Femur (tissue), 1 donor: ENCODE data around the gene TCERG1L.

Experiments
- DNase-seq: peaks from one replicate; pipeline ENCODE4 v3.0.0-alpha.2; 2017

The TCERG1L gene

DNA sequence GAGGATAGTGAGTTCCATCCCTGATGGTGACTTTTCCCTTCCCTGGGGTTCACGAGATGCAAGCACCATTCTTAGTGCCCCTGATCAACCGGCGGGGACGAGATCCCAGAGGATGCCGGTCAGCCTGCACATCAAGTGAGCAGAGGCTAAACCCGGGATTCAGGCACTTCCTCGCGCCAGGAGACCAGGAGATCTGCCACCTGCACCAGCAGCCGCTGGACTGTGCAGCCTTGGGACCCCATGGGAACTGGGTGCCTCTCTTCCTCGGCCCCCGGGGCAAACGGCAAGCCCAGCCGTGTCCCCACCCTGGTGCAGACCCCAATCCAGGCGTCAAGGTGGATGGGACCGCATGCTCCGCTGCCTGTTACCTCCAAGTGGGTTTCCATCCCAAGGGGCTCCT, 88.5 kb downstream of the TCERG1L start:
- no peak for DNase-seq

DNA sequence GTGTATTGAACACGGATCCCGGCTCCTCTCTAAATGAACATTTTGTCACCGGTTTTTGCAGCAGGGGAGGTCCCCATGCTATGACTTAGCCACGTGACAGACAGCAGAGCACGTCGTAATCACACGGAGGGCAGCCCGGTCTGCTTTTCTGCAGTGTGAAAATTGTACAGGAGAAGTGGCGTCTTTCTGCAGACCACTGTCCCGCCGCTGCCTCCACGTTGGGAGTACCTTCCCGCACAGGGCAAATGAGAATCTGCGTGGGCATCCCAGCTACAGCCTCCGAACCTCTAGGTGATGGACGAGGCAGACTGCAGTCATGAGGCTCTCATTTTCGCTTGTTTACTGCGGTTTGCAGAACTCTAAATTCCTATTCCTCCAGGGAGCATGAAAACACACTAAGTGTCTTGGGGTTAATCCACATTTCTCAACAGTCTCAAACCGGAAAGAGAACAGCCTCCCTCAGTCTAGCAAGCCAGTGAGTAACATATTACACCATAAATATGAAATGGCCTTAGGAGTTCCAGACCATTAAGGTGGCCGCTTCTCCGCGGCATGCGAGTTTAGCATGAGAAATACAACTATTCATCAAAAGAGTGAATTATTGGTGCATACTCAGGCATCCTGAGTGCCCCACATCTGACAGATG, 89.8 kb downstream of the TCERG1L start:
- no peak for DNase-seq

DNA sequence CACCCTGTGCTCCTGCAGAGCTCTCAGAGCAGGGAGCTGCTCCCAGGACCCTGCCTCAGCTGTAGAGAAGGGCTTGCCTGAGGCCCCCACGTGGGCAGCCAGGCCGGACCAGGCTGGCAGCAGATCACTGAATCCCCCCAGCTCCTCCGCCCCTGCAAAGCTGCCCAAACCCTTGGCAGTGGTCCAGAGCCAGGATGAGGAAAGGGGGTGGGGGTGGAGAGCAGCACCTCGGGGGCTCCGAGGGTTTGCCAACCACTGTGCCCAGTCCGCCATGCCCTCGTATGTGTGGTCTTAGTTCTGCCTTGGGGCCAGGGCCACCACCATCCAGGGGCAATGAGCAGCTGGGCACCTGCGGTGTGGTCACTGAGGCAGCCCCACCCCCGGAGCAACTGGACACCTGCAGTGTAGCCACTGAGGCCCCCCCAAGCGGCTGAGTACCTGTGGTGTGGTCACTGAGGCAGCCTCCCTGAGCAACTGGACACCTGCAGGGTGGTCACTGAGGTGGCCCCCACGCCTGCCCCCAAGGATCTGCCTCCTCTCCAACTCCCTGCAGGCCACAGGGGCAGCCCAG, 90.8 kb downstream of the TCERG1L start:
- DNase-seq: no peak

DNA sequence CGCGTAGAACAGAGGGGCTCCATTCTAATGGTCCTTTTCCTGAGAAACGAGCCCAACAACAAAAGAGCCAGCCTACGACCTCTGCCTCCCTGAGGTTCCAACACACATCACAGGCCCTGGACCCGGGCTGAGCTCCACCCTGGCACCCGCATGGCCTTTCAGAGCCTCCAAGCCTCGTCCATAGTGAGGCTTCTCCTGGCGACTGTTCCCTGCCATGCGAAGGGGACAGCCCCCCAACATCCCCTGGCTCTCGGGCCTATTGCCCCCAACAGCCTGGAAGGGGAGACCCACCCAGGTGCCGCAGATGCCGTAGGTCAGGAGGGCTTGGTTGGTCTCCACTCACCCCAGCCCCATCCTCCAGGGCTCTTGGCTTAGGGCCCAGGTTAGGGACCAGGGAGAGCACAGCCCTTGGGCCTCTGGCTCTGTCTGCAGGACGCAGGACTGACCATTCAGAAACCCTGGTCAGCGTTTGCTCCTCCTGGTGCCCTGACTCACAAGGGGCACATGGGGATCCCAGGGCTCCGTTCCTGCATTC, 91.5 kb downstream of the TCERG1L start:
- DNase-seq: no peak

DNA sequence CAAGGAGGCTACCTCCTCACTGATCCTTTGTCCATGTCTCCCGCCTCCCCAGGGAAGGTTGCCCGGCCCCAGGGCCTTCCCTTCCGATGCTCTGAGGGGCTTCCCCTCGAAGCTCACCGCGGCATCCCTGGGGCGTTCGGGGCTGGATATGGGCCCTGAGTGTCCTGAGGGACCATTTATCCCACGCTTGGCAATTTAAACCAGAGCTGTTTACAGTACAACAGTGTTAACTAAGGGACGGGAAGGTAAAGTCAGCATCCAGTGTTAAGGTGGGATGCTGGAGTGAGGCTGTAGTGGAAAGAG, 92.0 kb downstream of the TCERG1L start:
- no peak for DNase-seq

DNA sequence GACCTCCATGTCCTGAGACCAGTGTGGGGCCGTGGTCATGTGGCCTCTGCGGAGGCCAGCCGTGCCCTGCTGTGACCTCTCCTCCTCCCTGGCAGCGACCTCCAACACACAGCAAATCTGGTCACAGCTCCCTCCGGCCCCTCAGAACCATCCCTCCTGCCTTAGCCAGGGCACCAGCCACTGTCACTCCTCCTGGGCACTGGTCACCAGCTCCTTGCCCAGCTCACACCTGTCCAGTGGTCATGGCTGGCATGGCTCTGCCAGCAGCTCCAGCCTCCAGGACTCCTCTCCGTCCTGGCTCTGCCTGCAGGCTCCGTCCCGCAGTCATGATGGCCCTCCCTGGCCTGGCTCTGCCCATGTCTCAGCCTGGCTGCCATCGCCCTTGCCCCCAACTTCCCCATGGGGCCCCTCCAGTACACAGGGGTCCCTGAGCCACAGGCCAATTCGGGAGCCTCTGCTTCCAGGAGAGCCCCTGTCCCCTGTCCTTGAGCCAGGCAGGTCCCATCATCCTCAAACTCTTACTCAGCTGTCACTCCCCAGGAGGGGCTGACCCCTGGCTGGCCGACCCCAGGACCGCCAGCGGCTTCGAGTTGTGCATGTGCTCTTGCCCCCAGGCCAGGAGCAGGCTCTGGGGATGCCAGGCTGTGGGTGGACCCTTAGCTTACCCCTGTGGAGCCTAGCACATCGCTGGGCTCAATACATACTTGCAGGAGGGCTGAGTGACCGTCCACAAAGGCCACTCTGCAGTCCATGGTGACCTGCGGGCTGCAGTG, 92.5 kb downstream of the TCERG1L start:
- no peak for DNase-seq

DNA sequence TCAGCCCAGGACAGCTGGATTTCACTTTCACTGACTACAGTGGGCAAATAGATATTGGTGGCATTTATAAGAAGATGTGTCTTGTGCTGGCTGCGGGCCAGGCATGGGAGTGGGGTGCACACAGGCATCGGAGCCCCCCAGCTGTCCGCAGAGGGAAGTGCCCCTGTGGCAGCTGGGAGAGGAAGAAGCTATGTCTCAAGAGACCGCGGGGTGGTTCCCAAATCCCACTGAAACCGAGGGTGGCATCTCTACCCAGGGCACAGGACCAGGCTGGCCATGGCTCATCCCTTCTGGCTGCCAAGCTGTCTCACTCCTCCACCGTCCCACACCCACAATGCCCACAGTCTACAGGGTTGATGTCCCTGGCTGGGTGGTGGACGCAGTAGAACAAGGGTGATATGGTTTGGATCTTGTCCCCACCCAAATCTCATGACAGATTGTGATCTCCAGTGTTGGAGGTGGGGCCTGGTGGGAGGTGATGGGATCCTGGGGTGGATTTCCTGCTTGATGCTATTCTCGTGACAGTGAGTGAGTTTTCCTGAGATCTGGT, 94.8 kb downstream of the TCERG1L start:
- DNase-seq: no peak

DNA sequence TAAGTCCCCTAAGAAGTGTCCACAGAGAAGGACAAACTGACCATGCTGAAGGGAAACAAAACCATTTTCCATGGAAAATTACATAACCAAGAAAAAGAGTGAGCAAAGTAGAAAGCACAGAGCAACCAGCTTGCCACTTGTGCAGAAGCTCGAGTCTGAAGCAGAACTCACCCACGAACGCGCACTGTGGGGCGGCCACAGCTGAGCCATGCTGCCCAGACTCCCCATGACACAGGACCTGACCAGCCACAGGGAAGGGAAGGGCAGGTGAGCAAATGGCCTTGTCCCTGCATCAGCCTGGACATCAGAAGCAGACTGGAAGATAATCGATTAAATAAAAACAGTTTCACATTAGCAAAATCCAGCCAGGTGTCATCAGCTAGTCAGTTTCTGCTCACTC, 95.7 kb downstream of the TCERG1L start:
- no peak for DNase-seq

DNA sequence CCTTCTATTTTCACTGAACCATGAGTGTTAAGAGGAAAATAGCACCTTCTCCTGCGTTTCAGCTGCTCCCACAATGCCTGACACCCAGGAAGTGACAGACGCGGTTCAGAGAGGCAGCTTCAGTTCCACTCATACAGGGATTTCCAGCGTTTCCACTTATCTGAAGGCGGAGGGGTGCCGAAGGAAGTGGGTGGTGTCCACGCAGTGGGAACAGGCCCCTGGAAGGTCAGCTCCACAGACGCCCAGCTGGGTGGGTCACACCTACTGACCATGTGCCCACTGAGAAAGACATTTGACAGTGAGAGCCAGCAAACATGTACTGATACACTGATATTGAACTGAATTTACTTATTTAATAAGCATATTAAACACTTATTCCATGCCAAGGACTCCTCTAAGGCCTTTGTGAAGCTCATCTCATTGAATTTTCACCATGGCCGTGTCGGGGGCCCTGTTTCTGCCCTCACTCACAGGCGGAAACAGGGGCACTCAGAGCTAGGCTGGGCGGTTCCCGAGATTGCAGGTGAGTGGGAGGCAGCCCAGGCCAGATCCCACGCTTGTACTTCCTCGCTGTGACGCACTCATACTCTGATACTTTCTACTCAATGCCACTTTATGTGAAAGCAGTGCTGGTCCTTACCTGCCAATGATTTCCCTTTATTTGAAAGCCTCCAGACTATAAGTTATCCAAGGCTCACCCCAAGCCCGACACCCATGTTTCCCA, 96.8 kb downstream of the TCERG1L start:
- DNase-seq: no peak

DNA sequence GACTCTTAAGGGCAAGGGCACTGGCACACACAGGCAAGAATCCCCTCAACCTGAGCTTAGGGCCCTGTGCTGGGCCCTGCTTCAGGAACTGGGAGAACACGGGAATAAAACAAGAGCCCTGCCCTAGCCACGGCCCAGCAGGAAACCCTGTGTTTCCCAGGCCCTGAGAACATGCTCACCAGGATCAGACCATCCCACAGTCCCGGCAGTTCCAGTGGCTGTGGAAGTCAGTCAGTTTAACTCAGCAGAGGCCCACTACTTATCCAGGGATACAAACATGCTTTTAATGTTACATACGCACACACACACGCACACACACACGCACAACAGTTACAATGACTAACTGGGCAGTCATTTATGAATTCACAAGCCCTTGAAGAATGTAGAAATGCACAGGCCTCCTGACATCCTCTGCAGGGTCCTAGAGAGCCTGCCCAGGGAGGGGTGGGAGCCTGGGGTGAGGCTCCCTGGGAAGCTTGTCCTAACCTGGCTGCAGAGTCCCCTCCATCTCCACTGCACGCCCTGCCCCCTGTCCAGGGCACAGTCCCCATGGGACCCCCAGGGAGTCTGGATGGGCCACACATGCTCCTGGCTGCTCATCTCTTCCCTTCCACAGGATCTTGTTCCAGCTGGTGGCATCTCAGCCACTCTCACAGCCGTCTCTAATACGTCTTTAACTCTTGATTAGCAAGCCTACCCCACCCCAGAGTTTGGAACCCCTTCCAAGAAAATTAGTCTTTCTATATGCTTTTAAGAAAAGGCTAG, 97.6 kb downstream of the TCERG1L start:
- no peak for DNase-seq

DNA sequence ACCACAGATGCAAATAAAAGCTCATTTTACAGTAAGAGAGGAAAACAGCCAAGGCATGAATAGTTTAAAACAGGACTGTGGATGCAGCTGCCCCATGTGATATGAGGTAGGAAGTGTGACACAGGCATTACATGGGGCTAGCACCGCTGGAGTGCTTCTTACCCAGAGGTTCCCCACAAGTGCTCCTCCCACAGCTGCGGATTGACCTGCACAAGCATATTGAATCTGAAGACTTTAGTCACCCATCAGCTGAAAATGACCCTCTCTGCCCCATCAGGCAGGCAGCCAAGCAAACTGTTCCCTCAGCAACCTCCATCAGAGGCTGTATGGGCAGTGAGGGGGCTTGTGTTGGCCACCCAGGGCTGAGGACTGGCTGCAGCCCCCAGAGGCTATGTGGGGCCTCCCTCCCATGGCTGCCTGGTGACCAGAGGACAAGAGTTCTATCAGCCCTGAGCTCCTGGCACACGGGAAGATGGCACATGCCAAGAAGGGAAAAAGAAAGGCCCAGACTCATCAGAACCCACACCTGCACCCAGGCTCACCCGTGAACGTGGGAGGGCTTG, 98.7 kb downstream of the TCERG1L start:
- DNase-seq: no peak

DNA sequence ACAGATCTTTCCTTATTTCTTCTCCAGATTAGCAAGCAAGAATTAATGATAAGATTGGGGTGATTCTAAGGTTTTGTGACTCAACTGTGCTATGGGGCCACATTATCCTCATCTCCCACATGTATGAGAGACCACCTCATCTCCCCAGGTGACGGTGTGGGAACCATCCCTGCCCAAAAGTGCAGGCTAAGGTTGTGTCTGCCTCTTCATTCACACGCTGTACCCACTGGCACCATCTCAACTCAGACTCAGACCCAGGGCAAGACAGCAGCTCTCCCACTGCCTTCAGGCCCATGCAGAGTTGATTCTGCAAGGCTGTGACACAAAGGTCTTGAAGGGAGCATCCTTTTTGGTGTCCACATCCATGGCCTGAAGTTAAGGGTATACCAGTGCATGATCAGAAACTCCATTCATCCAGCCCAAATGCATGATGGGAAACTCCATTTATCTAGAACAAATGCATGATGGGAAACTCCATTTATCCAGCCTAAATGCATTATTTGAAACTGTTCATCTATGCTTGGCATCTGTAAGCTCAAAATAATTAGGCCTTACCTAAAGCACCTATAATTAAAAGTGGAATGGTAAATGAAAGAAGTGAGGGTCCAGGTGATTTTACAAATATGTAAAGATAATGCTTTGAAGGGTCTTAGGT, 99.4 kb downstream of the TCERG1L start:
- DNase-seq: no peak

DNA sequence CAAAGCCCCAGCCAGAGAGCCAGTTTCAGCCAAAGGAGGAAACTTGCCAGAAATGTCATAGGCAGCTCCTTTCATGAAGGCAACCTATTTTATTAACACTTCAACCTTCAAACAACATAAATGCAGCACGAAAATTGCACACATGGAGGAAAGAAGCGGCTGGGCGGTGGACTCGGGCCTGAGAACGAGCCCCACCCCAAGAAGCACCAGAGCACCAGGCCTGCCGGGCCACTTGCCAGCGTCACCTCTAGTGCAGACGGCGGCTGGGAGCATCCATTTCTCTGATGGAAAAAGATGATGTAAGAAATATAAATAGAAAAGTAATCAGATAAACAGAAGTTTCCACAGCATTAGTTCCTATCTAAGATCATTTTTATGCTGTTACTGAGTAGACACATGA, 100.0 kb downstream of the TCERG1L start:
- DNase-seq: no peak

DNA sequence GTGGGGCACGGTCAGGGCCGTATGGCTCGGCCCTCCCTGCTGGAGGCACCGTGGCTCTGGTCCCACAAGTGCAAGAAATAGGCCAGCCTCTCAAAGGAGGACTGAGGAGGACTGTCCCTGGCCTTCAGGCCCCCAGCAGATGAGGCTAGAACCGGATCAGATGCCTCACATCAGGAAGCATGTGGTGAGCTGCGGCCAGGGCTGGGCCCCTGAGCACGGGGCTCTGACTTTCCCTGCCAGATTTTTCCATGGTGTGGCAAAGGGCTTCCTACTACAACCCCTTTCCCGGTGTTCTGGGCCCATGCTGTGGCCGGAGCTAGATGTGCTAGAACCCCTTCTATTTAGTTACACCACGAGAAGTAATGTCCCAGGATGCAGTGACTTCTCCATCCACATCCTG, 100.4 kb downstream of the TCERG1L start:
- no peak for DNase-seq

DNA sequence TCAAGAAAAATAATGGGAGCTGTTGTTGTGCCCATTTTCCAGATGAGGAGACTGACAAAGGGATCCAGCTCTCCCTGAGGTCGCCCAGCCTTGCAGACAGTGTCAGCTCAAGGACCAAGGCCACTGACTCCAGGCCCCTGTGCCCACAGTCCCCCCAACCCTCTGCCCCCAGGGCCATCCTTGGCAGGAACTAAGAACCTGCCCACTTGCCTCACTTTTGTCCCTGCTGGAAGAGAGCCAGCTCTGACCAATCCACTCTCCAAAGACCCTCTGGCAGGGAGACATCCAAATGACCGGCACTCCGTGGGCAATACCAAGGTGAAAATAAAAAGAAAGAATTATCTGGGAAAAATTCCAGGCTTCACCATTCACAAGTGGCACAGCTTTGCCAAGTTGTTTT, 101.3 kb downstream of the TCERG1L start:
- no peak for DNase-seq

DNA sequence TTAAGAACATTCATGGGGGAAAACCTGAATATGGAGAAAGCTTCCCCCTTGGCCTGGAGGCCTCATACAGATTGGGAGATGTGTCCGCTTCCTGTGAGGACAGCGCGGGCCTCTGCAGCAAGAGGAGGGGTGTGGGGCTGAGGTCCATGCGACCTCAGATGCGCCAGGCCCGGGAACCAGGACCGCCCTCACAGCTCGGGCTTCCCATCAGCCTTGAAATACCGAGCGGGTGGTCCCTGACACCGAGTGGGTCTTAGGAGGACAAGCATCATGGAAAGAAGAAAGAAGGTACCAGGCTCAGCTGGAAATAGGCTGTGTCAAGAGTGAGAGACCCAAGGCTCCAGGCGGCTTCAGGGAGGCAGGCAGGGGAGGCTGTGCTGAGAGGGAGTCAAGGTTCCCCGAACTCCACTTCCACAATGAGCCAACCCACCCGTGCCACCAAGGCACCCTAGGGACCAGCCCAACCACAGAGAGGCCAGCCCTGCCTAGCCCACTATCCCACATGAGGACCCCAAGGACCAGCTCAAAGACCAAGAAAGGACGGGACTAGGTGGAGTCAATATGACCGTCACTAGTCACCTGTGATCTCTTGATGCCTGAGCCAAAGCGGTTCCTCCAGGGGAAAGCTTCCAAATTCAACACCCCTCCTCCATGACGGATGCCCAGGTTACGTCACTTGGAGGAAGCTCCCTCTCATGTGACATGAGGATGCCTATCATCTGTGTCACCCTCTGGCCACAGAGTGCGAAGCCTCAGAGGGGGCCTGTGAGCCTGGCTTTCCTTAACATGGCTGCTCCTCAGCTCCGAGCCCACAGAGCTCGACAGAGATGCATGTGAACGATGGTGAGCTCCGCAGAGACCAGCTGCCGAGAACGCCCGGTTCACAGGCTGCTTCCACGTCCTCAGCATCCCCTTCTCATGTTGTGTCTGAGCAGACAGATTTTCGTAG, 103.7 kb downstream of the TCERG1L start:
- DNase-seq: no peak

DNA sequence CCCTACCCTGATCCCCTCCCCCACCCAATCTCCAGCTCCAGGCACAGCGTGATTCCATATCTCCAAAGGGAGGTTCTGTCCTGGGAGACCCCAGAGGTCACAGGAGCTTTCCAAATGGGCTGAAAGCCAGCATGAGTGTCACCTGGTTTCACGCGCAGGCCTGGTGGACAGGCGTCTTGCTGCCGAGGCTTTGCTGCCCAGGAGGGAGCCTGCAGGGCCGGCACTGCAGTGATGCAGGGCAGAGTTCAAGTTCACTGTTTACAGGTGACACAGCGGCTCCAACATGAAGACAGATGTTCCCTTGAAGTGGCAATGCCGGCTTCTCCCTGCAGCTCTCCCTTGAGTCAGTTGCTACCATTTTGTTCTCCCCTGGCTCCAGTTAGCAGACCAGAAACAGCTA, 104.3 kb downstream of the TCERG1L start:
- DNase-seq: no peak

DNA sequence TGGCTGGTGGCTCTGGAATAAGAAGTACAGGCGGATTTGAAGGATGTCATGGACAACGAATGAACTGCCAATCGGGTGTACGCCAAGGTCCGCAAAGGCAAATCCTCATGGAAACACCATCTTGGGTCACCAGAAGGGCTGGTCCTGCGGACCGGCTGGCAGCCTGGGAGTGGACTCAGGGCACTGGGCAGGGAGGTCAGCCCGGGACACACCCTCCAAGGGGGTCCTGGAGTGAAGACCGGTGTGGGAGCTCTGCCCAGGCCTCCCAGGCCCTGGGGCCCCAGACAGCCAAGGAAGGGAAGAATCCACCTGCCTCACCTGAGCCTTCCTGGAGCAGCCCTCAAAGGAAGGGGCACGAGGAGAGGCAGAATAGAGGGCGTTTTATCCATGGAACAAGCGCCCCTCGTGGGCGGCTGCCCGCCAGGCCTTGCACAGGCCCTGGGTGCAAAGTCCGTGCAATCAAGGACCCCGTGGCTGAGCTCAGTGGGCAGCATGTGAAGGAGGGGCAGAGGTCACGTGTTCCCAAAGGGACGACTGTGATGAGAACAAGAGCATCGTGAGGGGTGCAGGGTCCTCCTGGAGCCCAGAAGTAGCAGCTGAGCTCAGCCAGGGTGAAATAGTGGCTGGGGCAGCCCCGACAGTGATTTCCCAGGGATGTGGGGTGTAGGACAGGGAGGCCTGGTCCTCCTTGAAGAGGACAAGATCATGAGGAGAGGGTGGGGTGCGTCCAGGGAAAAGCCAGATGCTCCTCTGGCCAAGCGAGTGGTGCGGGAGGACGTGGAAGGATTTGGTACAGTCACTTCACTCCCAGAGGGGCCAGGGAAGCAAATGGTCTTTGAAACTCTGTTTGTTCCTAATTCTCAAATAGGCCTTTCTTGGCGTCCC, 105.2 kb downstream of the TCERG1L start:
- no peak for DNase-seq

DNA sequence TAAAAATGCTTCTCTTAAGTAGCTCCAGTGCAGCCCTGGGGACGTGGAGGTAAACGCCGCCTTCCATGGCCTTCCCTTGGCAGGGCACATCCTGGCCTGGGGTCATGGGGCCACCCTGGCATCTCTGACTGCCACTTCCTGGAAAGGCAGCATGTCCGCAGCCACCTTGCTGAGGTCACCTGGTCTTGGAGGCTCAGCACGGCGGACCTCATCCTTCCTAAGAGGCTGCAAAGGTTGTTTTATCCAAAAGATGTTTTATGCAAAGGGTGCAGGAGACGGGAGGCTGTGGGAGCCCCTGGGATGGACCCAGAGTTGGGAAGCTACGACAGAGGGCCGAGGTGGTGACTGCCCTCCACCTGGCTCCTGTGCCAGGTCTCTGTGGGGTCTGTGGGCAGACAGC, 106.0 kb downstream of the TCERG1L start:
- no peak for DNase-seq
